GM03348 (cell line): ENCODE measurements around the gene ZEB1.
A peak's percentile ranks its signal among the peaks of the same experiment; 100 is the strongest.
"Not testable (repeated sequence)": the region's sequence is repeated elsewhere in the genome, so short reads cannot be mapped to it uniquely, and the experiment has no call there.

ENCODE experiments used
- DNase-seq: peaks from one replicate; pipeline ENCODE4 v3.0.0; 2012; ENCODE audit warnings: low spot score

The ZEB1 gene

GRCh38 chr10:31424473-31424872, 105.5 kb downstream of the ZEB1 start:
- DNase-seq, result no peak

- DNase-seq, result peak; percentile 27
Measured at GRCh38 chr10:31426401-31426800, 107.4 kb downstream of the ZEB1 start.

- DNase-seq, result not testable (repeated sequence)
Measured at GRCh38 chr10:31427334-31427733, 108.3 kb downstream of the ZEB1 start.

- DNase-seq, result not testable (repeated sequence)
Measured at GRCh38 chr10:31428499-31428898, 109.5 kb downstream of the ZEB1 start.

- no peak for DNase-seq
Measured at GRCh38 chr10:31431021-31431420, 112.0 kb downstream of the ZEB1 start.

GRCh38 chr10:31437959-31438358, 118.9 kb downstream of the ZEB1 start:
- no peak for DNase-seq

- no peak for DNase-seq
Measured at GRCh38 chr10:31451766-31452165, 132.8 kb downstream of the ZEB1 start.

GRCh38 chr10:31456468-31456867, 137.5 kb downstream of the ZEB1 start:
- no peak for DNase-seq

- no peak for DNase-seq
Measured at GRCh38 chr10:31457858-31458257, 138.8 kb downstream of the ZEB1 start.

- DNase-seq, result no peak
Measured at GRCh38 chr10:31458974-31459373, 140.0 kb downstream of the ZEB1 start.

GRCh38 chr10:31460242-31460641, 141.2 kb downstream of the ZEB1 start:
- no peak for DNase-seq

GRCh38 chr10:31464552-31464951, 145.5 kb downstream of the ZEB1 start:
- no peak for DNase-seq

GRCh38 chr10:31466313-31466712, 147.3 kb downstream of the ZEB1 start:
- no peak for DNase-seq

- DNase-seq, result no peak
Measured at GRCh38 chr10:31467791-31468535, 148.9 kb downstream of the ZEB1 start.

GRCh38 chr10:31468536-31468859, 149.5 kb downstream of the ZEB1 start:
- no peak for DNase-seq

- no peak for DNase-seq
Measured at GRCh38 chr10:31475519-31475918, 156.5 kb downstream of the ZEB1 start.

- no peak for DNase-seq
Measured at GRCh38 chr10:31476088-31476487, 157.1 kb downstream of the ZEB1 start.

- DNase-seq, result no peak
Measured at GRCh38 chr10:31477584-31477983, 158.6 kb downstream of the ZEB1 start.

- no peak for DNase-seq
Measured at GRCh38 chr10:31479752-31480151, 160.7 kb downstream of the ZEB1 start.

- DNase-seq, result no peak
Measured at GRCh38 chr10:31483546-31483945, 164.5 kb downstream of the ZEB1 start.

- DNase-seq, result no peak
Measured at GRCh38 chr10:31484431-31485135, 165.6 kb downstream of the ZEB1 start.

- DNase-seq, result no peak
Measured at GRCh38 chr10:31490858-31491504, 172.0 kb downstream of the ZEB1 start.

- DNase-seq, result no peak
Measured at GRCh38 chr10:31507427-31507826, 188.4 kb downstream of the ZEB1 start.
